ENCODE data around the gene ARHGEF26.

ARHGEF26 gene

GRCh38 chr3:154227531-154227930 is 106.3 kb downstream of the ARHGEF26 start:
- POLR2A ChIA-PET: no interaction called here
- CTCF ChIA-PET: no interaction called here
- no peaks in the 10 kb centered on the region for H3K27me3 ChIP-seq (replicated peaks in 2 of 5; ENCODE audit: control insufficient read depth in 4 of 5, insufficient read depth in 5 of 5, low read length in 4 of 5)
- DNase-seq: no peak
- no peaks in the 10 kb centered on the region for H3K9me3 ChIP-seq (ENCODE audit: control extremely low read depth in 1 of 5, control insufficient read depth in 4 of 5, insufficient read depth in 2 of 5, low read depth in 1 of 5, low read length in 4 of 5)
- no peaks in the 10 kb centered on the region for H3K36me3 ChIP-seq (ENCODE audit: control insufficient read depth in 4 of 4, insufficient read depth in 4 of 4, low read length in 3 of 4)
- no CpG with 5 or more reads among the region's 3 CpGs for WGBS (ENCODE audit: insufficient coverage)
- peaks cover 0 to 3% (median 0%) of the 10 kb centered on the region in 4 experiments for H3K4me1 ChIP-seq (ENCODE audit: control extremely low read depth in 1 of 4, control insufficient read depth in 4 of 4, insufficient read depth in 4 of 4, low read length in 3 of 4)
- no peak overlapping the region for H3K4me3 ChIP-seq (ENCODE audit: control insufficient read depth in 1 of 7, extremely low read depth in 1 of 7, insufficient read depth in 4 of 7, low read depth in 2 of 7, low read length in 6 of 7)
- H3K27ac ChIP-seq (ENCODE audit: insufficient read depth in 1 of 2, low read depth in 1 of 2, low read length in 2 of 2, poor library complexity in 1 of 2, severe bottlenecking in 2 of 2): no peak overlapping the region

DNA sequence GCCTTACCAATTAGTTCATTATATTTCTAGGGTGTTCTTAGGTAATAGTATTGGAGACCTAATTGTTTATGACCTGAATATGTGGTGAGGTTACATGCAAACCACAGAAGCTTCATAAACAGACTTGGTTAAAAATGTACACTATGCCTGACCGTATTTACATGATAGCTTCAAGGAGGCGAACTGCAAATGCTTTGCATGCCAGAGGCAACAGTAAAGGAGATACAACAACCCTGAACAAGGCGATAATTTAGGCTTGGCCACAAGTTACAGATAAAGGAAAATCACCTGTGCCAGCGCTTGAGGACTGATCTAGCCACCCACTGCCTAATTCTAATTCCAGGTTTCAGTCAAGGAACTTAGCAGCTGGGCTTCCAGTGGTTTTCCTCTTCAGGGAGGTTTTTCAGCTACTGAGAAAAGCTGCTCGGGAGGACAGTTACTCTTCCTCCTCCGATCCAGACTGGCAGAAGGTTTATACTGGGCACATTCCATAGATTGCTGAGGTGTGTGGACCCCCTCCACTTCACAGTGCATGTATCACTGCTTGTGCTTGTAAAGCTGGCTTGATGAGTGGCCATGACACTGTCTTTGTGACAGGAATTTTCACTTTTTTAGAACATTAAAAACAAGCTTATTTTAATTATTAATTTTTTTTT is 107.5 kb downstream of the ARHGEF26 start:
- ChIA-PET CTCF (interaction anchor here (0.9 to 1.9 kb wide), 2 partner anchors 14 to 24 kb away, joined by 3 to 7 read pairs; no protein-coding TSS in a partner anchor), POLR2A (interaction anchor here (0.6 kb wide), 1 partner anchor 150 kb away, joined by 3 read pairs; no protein-coding TSS in a partner anchor)
- 98% methylated on average over 4 of the region's 6 CpGs for WGBS (ENCODE audit: insufficient coverage)
- DNase-seq: no peak
- Histone ChIP-seq H3K9me3 (ENCODE audit: control extremely low read depth in 1 of 5, control insufficient read depth in 4 of 5, insufficient read depth in 2 of 5, low read depth in 1 of 5, low read length in 4 of 5) (no peaks in the 10 kb centered on the region), H3K36me3 (ENCODE audit: control insufficient read depth in 4 of 4, insufficient read depth in 4 of 4, low read length in 3 of 4) (no peaks in the 10 kb centered on the region), H3K4me1 (ENCODE audit: control extremely low read depth in 1 of 4, control insufficient read depth in 4 of 4, insufficient read depth in 4 of 4, low read length in 3 of 4) (peaks cover 0 to 3% (median 0%) of the 10 kb centered on the region in 4 experiments), H3K27me3 (replicated peaks in 2 of 5; ENCODE audit: control insufficient read depth in 4 of 5, insufficient read depth in 5 of 5, low read length in 4 of 5) (no peaks in the 10 kb centered on the region), H3K4me3 (ENCODE audit: control insufficient read depth in 1 of 7, extremely low read depth in 1 of 7, insufficient read depth in 4 of 7, low read depth in 2 of 7, low read length in 6 of 7) (no peak overlapping the region), H3K27ac (ENCODE audit: insufficient read depth in 1 of 2, low read depth in 1 of 2, low read length in 2 of 2, poor library complexity in 1 of 2, severe bottlenecking in 2 of 2) (no peak overlapping the region)

- CTCF ChIA-PET: interaction anchor here (0.9 to 1.9 kb wide), 2 partner anchors 14 to 23 kb away, joined by 3 to 7 read pairs; no protein-coding TSS in a partner anchor
- DNase-seq: no peak
- H3K27me3 ChIP-seq (replicated peaks in 2 of 5; ENCODE audit: control insufficient read depth in 4 of 5, insufficient read depth in 5 of 5, low read length in 4 of 5): no peaks in the 10 kb centered on the region
- H3K27ac ChIP-seq (ENCODE audit: insufficient read depth in 1 of 2, low read depth in 1 of 2, low read length in 2 of 2, poor library complexity in 1 of 2, severe bottlenecking in 2 of 2): no peak overlapping the region
- H3K36me3 ChIP-seq (ENCODE audit: control insufficient read depth in 4 of 4, insufficient read depth in 4 of 4, low read length in 3 of 4): no peaks in the 10 kb centered on the region
- POLR2A ChIA-PET: no interaction called here
- H3K9me3 ChIP-seq (ENCODE audit: control extremely low read depth in 1 of 5, control insufficient read depth in 4 of 5, insufficient read depth in 2 of 5, low read depth in 1 of 5, low read length in 4 of 5): no peaks in the 10 kb centered on the region
- peaks cover 0 to 3% (median 0%) of the 10 kb centered on the region in 4 experiments for H3K4me1 ChIP-seq (ENCODE audit: control extremely low read depth in 1 of 4, control insufficient read depth in 4 of 4, insufficient read depth in 4 of 4, low read length in 3 of 4)
- H3K4me3 ChIP-seq (ENCODE audit: control insufficient read depth in 1 of 7, extremely low read depth in 1 of 7, insufficient read depth in 4 of 7, low read depth in 2 of 7, low read length in 6 of 7): no peak overlapping the region
- WGBS (ENCODE audit: insufficient coverage): 100% methylated on average over 1 of the region's 2 CpGs
Measured at GRCh38 chr3:154229217-154229590, 108.0 kb downstream of the ARHGEF26 start.

GRCh38 chr3:154235330-154235729 is 114.1 kb downstream of the ARHGEF26 start:
- Histone ChIP-seq H3K27me3 (replicated peaks in 2 of 5; ENCODE audit: control insufficient read depth in 4 of 5, insufficient read depth in 5 of 5, low read length in 4 of 5) (no peaks in the 10 kb centered on the region), H3K4me3 (ENCODE audit: control insufficient read depth in 1 of 7, extremely low read depth in 1 of 7, insufficient read depth in 4 of 7, low read depth in 2 of 7, low read length in 6 of 7) (no peak overlapping the region), H3K27ac (ENCODE audit: insufficient read depth in 1 of 2, low read depth in 1 of 2, low read length in 2 of 2, poor library complexity in 1 of 2, severe bottlenecking in 2 of 2) (no peak overlapping the region), H3K36me3 (ENCODE audit: control insufficient read depth in 4 of 4, insufficient read depth in 4 of 4, low read length in 3 of 4) (no peaks in the 10 kb centered on the region), H3K9me3 (ENCODE audit: control extremely low read depth in 1 of 5, control insufficient read depth in 4 of 5, insufficient read depth in 2 of 5, low read depth in 1 of 5, low read length in 4 of 5) (no peaks in the 10 kb centered on the region), H3K4me1 (ENCODE audit: control extremely low read depth in 1 of 4, control insufficient read depth in 4 of 4, insufficient read depth in 4 of 4, low read length in 3 of 4) (peaks cover 0 to 3% (median 0%) of the 10 kb centered on the region in 4 experiments)
- 100% methylated on average over 1 of the region's 1 CpG for WGBS (ENCODE audit: insufficient coverage)
- CTCF ChIA-PET: no interaction called here
- no peak for DNase-seq
- POLR2A ChIA-PET: no interaction called here

DNA sequence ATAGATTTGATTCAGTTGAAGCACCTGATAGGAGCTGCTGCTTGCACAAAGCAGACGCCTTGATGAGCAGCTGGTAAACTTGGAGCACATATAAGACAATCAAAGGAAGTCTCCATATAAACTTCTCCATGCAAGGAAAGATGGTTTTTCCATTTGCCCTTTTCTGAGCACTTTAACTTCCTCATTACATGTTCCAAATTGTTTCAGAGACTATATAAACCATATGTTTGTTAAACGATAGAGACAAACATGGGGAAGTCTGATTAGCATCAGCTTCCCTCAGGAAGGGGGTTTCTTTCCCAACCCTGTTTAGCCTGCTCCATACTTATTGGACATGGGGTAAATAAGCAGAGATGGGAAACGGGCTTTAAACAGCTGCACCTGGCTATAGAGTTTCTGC is 115.1 kb downstream of the ARHGEF26 start:
- ChIA-PET CTCF (interaction anchor here (1.4 kb wide), 1 partner anchor 17 kb away, joined by 4 read pairs; no protein-coding TSS in a partner anchor), POLR2A (no interaction called here)
- H3K36me3 ChIP-seq (ENCODE audit: control insufficient read depth in 4 of 4, insufficient read depth in 4 of 4, low read length in 3 of 4): no peaks in the 10 kb centered on the region
- H3K9me3 ChIP-seq (ENCODE audit: control extremely low read depth in 1 of 5, control insufficient read depth in 4 of 5, insufficient read depth in 2 of 5, low read depth in 1 of 5, low read length in 4 of 5): no peaks in the 10 kb centered on the region
- H3K27me3 ChIP-seq (replicated peaks in 2 of 5; ENCODE audit: control insufficient read depth in 4 of 5, insufficient read depth in 5 of 5, low read length in 4 of 5): no peaks in the 10 kb centered on the region
- WGBS (ENCODE audit: insufficient coverage): no CpG with 5 or more reads among the region's 3 CpGs
- H3K4me3 ChIP-seq (ENCODE audit: control insufficient read depth in 1 of 7, extremely low read depth in 1 of 7, insufficient read depth in 4 of 7, low read depth in 2 of 7, low read length in 6 of 7): no peak overlapping the region
- no peak overlapping the region for H3K27ac ChIP-seq (ENCODE audit: insufficient read depth in 1 of 2, low read depth in 1 of 2, low read length in 2 of 2, poor library complexity in 1 of 2, severe bottlenecking in 2 of 2)
- no peak for DNase-seq
- H3K4me1 ChIP-seq (ENCODE audit: control extremely low read depth in 1 of 4, control insufficient read depth in 4 of 4, insufficient read depth in 4 of 4, low read length in 3 of 4): no peaks in the 10 kb centered on the region

DNA sequence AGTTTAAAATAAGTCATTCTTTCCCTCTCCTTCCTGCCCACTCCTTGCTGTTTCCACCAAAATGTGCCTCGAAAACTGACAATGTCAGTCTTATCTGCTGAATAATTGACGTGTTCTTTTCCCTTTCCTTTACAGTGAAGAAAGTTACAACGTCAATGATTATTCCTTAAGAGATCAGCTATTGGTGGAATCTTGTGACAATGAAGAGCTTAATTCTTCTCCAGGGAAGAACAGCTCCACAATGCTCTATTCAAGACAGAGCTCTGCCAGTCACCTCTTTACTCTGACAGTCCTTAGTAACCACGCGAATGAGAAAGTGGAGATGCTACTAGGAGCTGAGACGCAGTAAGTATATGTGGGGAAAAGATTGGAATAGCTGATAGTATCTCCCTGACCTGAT is 119.0 kb downstream of the ARHGEF26 start:
- POLR2A ChIA-PET: no interaction called here
- no peaks in the 10 kb centered on the region for H3K4me1 ChIP-seq (ENCODE audit: control extremely low read depth in 1 of 4, control insufficient read depth in 4 of 4, insufficient read depth in 4 of 4, low read length in 3 of 4)
- CTCF ChIA-PET: interaction anchor here (0.8 kb wide), 1 partner anchor 10 kb away, joined by 3 read pairs; no protein-coding TSS in a partner anchor
- H3K27ac ChIP-seq (ENCODE audit: insufficient read depth in 1 of 2, low read depth in 1 of 2, low read length in 2 of 2, poor library complexity in 1 of 2, severe bottlenecking in 2 of 2): no peak overlapping the region
- no peak overlapping the region for H3K4me3 ChIP-seq (ENCODE audit: control insufficient read depth in 1 of 7, extremely low read depth in 1 of 7, insufficient read depth in 4 of 7, low read depth in 2 of 7, low read length in 6 of 7)
- no peaks in the 10 kb centered on the region for H3K9me3 ChIP-seq (ENCODE audit: control extremely low read depth in 1 of 5, control insufficient read depth in 4 of 5, insufficient read depth in 2 of 5, low read depth in 1 of 5, low read length in 4 of 5)
- no peaks in the 10 kb centered on the region for H3K27me3 ChIP-seq (replicated peaks in 2 of 5; ENCODE audit: control insufficient read depth in 4 of 5, insufficient read depth in 5 of 5, low read length in 4 of 5)
- DNase-seq: no peak
- no peaks in the 10 kb centered on the region for H3K36me3 ChIP-seq (ENCODE audit: control insufficient read depth in 4 of 4, insufficient read depth in 4 of 4, low read length in 3 of 4)
- 100% methylated on average over 2 of the region's 6 CpGs for WGBS (ENCODE audit: insufficient coverage)

- no peak for DNase-seq
- no peaks in the 10 kb centered on the region for H3K9me3 ChIP-seq (ENCODE audit: control extremely low read depth in 1 of 5, control insufficient read depth in 4 of 5, insufficient read depth in 2 of 5, low read depth in 1 of 5, low read length in 4 of 5)
- ChIA-PET POLR2A (no interaction called here), CTCF (no interaction called here)
- H3K4me1 ChIP-seq (ENCODE audit: control extremely low read depth in 1 of 4, control insufficient read depth in 4 of 4, insufficient read depth in 4 of 4, low read length in 3 of 4): no peaks in the 10 kb centered on the region
- no peaks in the 10 kb centered on the region for H3K36me3 ChIP-seq (ENCODE audit: control insufficient read depth in 4 of 4, insufficient read depth in 4 of 4, low read length in 3 of 4)
- no peak overlapping the region for H3K27ac ChIP-seq (ENCODE audit: insufficient read depth in 1 of 2, low read depth in 1 of 2, low read length in 2 of 2, poor library complexity in 1 of 2, severe bottlenecking in 2 of 2)
- WGBS (ENCODE audit: insufficient coverage): 96% methylated on average over 5 of the region's 5 CpGs
- H3K27me3 ChIP-seq (replicated peaks in 2 of 5; ENCODE audit: control insufficient read depth in 4 of 5, insufficient read depth in 5 of 5, low read length in 4 of 5): no peaks in the 10 kb centered on the region
- H3K4me3 ChIP-seq (ENCODE audit: control insufficient read depth in 1 of 7, extremely low read depth in 1 of 7, insufficient read depth in 4 of 7, low read depth in 2 of 7, low read length in 6 of 7): no peak overlapping the region
Measured at GRCh38 chr3:154241496-154241895, 120.3 kb downstream of the ARHGEF26 start.

Data from common myeloid progenitor, CD34-positive (primary cell).